ENCODE data around the gene PPP1R3G. TPM values are rescaled to one million over a fixed set of nuclear protein-coding genes. Genes with fewer than 3 reads are reported as not detected.
A peak's percentile ranks its signal among the peaks of the same experiment; 100 is the strongest.

Gene PPP1R3G
- total and polyA plus RNA-seq, 12 donors, result 1.2 to 17.1 (median 8.4) TPM

- intact Hi-C loops (cut with DNase I), result no loop called here
- Histone ChIP-seq H3K36me3 (replicated peaks in 1 of 2) (no peaks in the 10 kb centered on the region), H3K4me1 (replicated peaks in 1 of 2) (peaks cover 0 to 4% of the 10 kb centered on the region in 2 donors), H3K9me3 (replicated peaks in 1 of 3) (no peaks in the 10 kb centered on the region), H3K27me3 (no peaks in the 10 kb centered on the region), H3K27ac (no peak overlapping the region), H3K4me3 (no peak overlapping the region)
- 83 to 94% (median 86%) methylated on average over 8 of the region's 8 CpGs for WGBS, 4 donors
- no peak for TF ChIP-seq POLR2A (IDR thresholded peaks at IDR 0.05)
- DNase-seq, result peak in 1 of 7 donors; percentile 31
Observed at GRCh38 chr6:5127106-5127687, 42.1 kb downstream of the PPP1R3G start.

GRCh38 chr6:5128351-5128750 lies 43.2 kb downstream of the PPP1R3G start:
- H3K4me3 ChIP-seq, result no peak overlapping the region
- 72 to 81% (median 79%) methylated on average over 4 of the region's 4 CpGs for WGBS, 4 donors
- H3K27ac ChIP-seq, result no peak overlapping the region
- no peaks in the 10 kb centered on the region for H3K27me3 ChIP-seq
- H3K36me3 ChIP-seq (replicated peaks in 1 of 2), result no peaks in the 10 kb centered on the region
- TF ChIP-seq POLR2A (IDR thresholded peaks at IDR 0.05) (no peak), CTCF (IDR thresholded peaks at IDR 0.05) (no peak)
- intact Hi-C loops (cut with DNase I), result no loop called here
- H3K4me1 ChIP-seq (replicated peaks in 1 of 2), result peaks cover 0 to 7% of the 10 kb centered on the region in 2 donors
- H3K9me3 ChIP-seq (replicated peaks in 1 of 3), result no peaks in the 10 kb centered on the region
- no peak for DNase-seq

GRCh38 chr6:5130135-5130866 lies 45.2 kb downstream of the PPP1R3G start:
- no peaks in the 10 kb centered on the region for H3K9me3 ChIP-seq (replicated peaks in 1 of 3)
- intact Hi-C loops (cut with DNase I), result no loop called here
- WGBS, 4 donors, result 69 to 87% (median 84%) methylated on average over 6 to 10 of the region's 10 CpGs
- no peak overlapping the region for H3K27ac ChIP-seq
- no peak for TF ChIP-seq POLR2A (IDR thresholded peaks at IDR 0.05)
- TF ChIP-seq CTCF (IDR thresholded peaks at IDR 0.05), result no peak
- peak in 1 of 7 donors; percentile 39 for DNase-seq
- no peaks in the 10 kb centered on the region for H3K27me3 ChIP-seq
- no peak overlapping the region for H3K4me3 ChIP-seq
- H3K4me1 ChIP-seq (replicated peaks in 1 of 2), result peaks cover 0 to 7% of the 10 kb centered on the region in 2 donors
- no peaks in the 10 kb centered on the region for H3K36me3 ChIP-seq (replicated peaks in 1 of 2)

- WGBS, 4 donors, result 30 to 53% (median 39%) methylated on average over 7 of the region's 7 CpGs
- H3K36me3 ChIP-seq (replicated peaks in 1 of 2), result no peaks in the 10 kb centered on the region
- peaks cover 0 to 7% of the 10 kb centered on the region in 2 donors for H3K4me1 ChIP-seq (replicated peaks in 1 of 2)
- intact Hi-C loops (cut with DNase I), result no loop called here
- H3K27me3 ChIP-seq, result no peaks in the 10 kb centered on the region
- H3K27ac ChIP-seq, result peak overlapping the region in 3 of 5 donors; percentile 32 to 69 (median 62)
- H3K9me3 ChIP-seq (replicated peaks in 1 of 3), result no peaks in the 10 kb centered on the region
- TF ChIP-seq CTCF (IDR thresholded peaks at IDR 0.05) (no peak), POLR2A (IDR thresholded peaks at IDR 0.05) (no peak)
- peak overlapping the region in 1 of 4 donors; percentile 3 for H3K4me3 ChIP-seq
- DNase-seq, result peak; percentile 41 to 90 (median 71)
Observed at GRCh38 chr6:5132731-5133130, 47.6 kb downstream of the PPP1R3G start.

All from adrenal gland (tissue), 12 donors.